ENCODE results near the gene PTCHD1. TPM values are rescaled to one million over a fixed set of nuclear protein-coding genes. Genes with fewer than 3 reads are reported as not detected.

Gene PTCHD1
- total RNA-seq, 2 donors from 2014 or later = 0.15 to 1.6 TPM

DNA sequence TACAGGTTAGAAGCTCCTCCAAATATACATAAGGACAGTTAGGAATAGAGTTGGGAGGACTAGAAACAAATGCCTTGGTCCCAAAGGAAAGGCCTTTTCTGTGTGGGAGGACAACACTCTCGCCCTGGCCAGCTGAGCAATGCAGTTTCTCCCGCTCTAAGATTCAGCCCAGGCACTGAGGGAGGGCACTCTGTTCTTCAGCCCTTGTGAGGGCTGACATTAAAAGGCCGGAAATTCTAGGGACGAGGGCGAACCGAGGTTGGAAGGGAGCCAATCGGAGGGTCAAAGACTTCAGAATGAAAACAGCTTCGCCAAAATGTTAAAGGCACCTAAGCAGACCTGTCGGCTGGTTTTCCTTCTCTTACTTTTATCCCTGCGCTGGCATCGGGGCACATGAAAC, 2.9 kb upstream of the PTCHD1 start:
- H3K27ac ChIP-seq = no peak overlapping the region
- intact Hi-C loops (cut with DNase I) = no loop called here
- H3K27me3 ChIP-seq = peaks cover 27% of the 10 kb centered on the region

GRCh38 chrX:23332101-23332887, 2.4 kb upstream of the PTCHD1 start:
- intact Hi-C loops (cut with DNase I) = no loop called here
- Histone ChIP-seq H3K27me3 (peaks cover 27% of the 10 kb centered on the region), H3K4me3 (no peak overlapping the region), H3K36me3 (no peaks in the 10 kb centered on the region), H3K27ac (no peak overlapping the region), H3K9ac (ENCODE audit: low read depth in 2 of 2, low read length in 2 of 2) (no peak overlapping the region), H3K4me1 (no peaks in the 10 kb centered on the region), H3K9me3 (no peaks in the 10 kb centered on the region)
- DNase-seq = no peak
- TF ChIP-seq, protein P1, sequence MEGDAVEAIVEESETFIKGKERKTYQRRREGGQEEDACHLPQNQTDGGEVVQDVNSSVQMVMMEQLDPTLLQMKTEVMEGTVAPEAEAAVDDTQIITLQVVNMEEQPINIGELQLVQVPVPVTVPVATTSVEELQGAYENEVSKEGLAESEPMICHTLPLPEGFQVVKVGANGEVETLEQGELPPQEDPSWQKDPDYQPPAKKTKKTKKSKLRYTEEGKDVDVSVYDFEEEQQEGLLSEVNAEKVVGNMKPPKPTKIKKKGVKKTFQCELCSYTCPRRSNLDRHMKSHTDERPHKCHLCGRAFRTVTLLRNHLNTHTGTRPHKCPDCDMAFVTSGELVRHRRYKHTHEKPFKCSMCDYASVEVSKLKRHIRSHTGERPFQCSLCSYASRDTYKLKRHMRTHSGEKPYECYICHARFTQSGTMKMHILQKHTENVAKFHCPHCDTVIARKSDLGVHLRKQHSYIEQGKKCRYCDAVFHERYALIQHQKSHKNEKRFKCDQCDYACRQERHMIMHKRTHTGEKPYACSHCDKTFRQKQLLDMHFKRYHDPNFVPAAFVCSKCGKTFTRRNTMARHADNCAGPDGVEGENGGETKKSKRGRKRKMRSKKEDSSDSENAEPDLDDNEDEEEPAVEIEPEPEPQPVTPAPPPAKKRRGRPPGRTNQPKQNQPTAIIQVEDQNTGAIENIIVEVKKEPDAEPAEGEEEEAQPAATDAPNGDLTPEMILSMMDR (IDR thresholded peaks at IDR 0.05) = no peak

More for the DNA sequence above, 2.9 kb upstream of the PTCHD1 start:
- no peak for DNase-seq
- H3K9ac ChIP-seq (ENCODE audit: low read depth in 2 of 2, low read length in 2 of 2) = no peak overlapping the region
- H3K4me1 ChIP-seq = no peaks in the 10 kb centered on the region
- H3K9me3 ChIP-seq = no peaks in the 10 kb centered on the region
- no peaks in the 10 kb centered on the region for H3K36me3 ChIP-seq
- TF ChIP-seq, protein P1 (IDR thresholded peaks at IDR 0.05) = no peak
- H3K4me3 ChIP-seq = no peak overlapping the region

DNA sequence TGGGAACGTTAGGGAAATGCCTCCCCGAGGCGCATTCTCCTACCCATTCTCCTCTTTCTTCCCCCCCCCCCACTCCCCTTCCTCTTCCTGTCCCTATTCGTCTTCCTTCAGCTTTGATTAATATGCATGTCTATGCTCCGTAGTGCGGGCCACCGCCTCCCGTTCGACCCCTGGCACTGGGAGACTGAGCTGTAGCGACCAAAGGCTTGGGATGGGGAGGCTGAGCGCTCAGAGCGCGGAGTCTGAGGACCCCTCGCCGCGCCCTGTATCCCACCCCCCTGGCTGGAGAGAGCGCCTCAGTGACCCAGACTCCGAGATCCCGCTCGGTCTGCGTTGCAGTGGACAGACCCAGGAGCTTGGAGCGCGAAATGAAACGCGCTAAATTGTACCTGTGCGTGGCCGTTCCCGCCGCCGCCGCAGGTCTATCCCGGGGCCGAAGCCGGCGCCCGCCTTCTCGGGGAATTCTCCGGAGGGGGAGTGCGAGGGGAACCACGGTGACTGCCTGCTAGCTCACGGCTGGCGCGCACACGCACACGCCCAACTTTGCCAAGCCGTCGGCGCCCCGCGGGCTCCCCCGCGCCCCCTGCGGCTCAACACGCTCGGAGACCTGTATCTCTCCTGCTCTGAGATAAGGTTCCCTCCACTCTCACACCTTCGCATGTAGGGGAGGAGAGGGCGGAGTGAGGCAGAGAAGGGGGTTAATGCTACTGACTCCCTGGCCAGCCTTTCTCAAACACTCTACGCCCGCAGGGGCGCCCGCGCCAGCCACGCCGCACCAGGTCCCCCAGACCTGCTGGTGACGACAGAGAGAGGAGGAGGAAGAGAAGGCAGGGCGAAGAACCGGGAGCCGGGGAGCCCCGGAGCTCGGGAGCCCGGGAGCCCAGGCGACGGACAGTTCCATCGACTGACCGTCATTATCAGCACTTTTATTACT, 1.5 kb upstream of the PTCHD1 start:
- Histone ChIP-seq H3K9me3 (no peaks in the 10 kb centered on the region), H3K9ac (ENCODE audit: low read depth in 2 of 2, low read length in 2 of 2) (no peak overlapping the region), H3K36me3 (no peaks in the 10 kb centered on the region), H3K4me3 (no peak overlapping the region), H3K4me1 (no peaks in the 10 kb centered on the region), H3K27ac (no peak overlapping the region), H3K27me3 (peaks cover 27% of the 10 kb centered on the region)
- DNase-seq = no peak
- intact Hi-C loops (cut with DNase I) = no loop called here
- TF ChIP-seq, protein P1 (IDR thresholded peaks at IDR 0.05) = no peak

GRCh38 chrX:23333842-23334520, 668 bp upstream of the PTCHD1 start:
- no peak overlapping the region for H3K27ac ChIP-seq
- intact Hi-C loops (cut with DNase I) = no loop called here
- H3K4me3 ChIP-seq = peak overlapping the region; percentile 14
- peaks cover 27% of the 10 kb centered on the region for H3K27me3 ChIP-seq
- DNase-seq = peak; percentile 23
- H3K9me3 ChIP-seq = no peaks in the 10 kb centered on the region
- H3K36me3 ChIP-seq = no peaks in the 10 kb centered on the region
- no peaks in the 10 kb centered on the region for H3K4me1 ChIP-seq
- no peak overlapping the region for H3K9ac ChIP-seq (ENCODE audit: low read depth in 2 of 2, low read length in 2 of 2)
- TF ChIP-seq, protein P1 (IDR thresholded peaks at IDR 0.05) = no peak

DNA sequence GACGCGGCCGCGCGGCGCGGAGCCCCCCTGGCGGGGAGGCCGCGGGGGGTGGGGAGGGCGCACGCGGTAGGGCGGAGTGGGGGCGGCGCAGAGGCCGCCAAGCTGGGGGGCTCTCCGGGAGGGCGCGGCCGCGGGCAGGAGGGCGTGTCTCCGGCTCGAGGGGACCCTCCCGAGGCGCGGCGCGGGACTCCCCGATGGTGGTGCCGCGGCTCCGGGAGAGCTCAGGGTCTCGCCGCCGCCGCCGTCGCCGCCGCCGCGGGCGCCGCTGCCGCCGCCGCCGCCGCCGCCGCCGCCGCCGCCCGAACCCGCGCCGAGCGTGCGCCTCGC, 165 bp upstream of the PTCHD1 start:
- no peak for DNase-seq
- no peak overlapping the region for H3K9ac ChIP-seq (ENCODE audit: low read depth in 2 of 2, low read length in 2 of 2)
- intact Hi-C loops (cut with DNase I) = no loop called here
- no peaks in the 10 kb centered on the region for H3K36me3 ChIP-seq
- no peak overlapping the region for H3K27ac ChIP-seq
- TF ChIP-seq, protein P1 (IDR thresholded peaks at IDR 0.05) = no peak
- H3K4me1 ChIP-seq = no peaks in the 10 kb centered on the region
- no peak overlapping the region for H3K4me3 ChIP-seq
- no peaks in the 10 kb centered on the region for H3K9me3 ChIP-seq
- H3K27me3 ChIP-seq = peaks cover 27% of the 10 kb centered on the region
